Measurements from ENCODE around the gene RAD21L1. TPM values are rescaled to one million over a fixed set of nuclear protein-coding genes. Genes with fewer than 3 reads are reported as not detected.

The RAD21L1 gene
- polyA plus RNA-seq, 3 donors: 0.02 TPM; not detected in 2

DNA sequence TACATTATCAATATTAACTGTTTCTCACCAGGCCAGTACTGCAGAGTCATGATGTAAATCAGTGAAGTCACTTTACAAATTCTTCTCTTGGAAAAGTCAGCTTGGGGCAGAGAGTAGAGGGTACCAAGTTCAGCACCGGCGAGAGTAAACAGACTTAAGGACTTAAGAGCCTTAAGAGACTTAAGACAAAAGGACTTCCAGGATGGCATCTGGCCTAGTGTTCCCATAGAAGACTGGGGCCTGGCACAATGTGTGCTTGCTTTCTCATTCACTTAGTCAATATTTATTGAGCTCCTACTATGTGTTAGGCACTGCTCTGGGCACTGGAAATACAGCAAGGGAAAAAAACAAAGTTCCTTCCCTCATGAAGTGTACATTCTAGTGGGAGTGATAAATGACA, 38.9 kb downstream of the RAD21L1 start:
- WGBS, 3 donors: 64 to 93% (median 87%) methylated on average over 2 of the region's 2 CpGs
- no peak overlapping the region for H3K27ac ChIP-seq (ENCODE audit: low read depth, low read length)

- no peak overlapping the region for H3K27ac ChIP-seq (ENCODE audit: low read depth, low read length)
- 93 to 99% (median 95%) methylated on average over 4 of the region's 4 CpGs for WGBS, 3 donors
Measured at GRCh38 chr20:1265226-1265915, 39.5 kb downstream of the RAD21L1 start.

DNA sequence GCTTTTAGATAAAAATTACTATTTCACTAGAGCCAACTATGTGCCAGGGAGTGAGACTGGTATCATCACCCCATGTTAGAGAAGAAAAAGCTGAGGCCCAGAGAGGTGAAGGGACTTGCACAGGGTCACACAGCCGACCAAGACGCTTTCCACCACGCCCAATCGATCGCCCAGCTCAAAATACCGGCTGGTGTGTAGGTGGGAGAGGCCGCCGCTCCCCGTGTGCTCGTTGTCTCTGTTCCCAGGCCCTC, 40.0 kb downstream of the RAD21L1 start:
- H3K27ac ChIP-seq (ENCODE audit: low read depth, low read length): no peak overlapping the region
- whole genome bisulfite sequencing, 3 donors: 2 to 8% (median 8%) methylated on average over 10 of the region's 10 CpGs

- no peak within 1 kb of the TSS for H3K27ac ChIP-seq (ENCODE audit: low read depth, low read length)
- WGBS, 3 donors: 1% methylated on average over 43 to 61 of the region's 61 CpGs
Measured at GRCh38 chr20:1266167-1266973, 40.5 kb downstream of the RAD21L1 start, which contains the start of gene SNPH. Gene SNPH, plus strand, starts transcription at chr20:1266294. Its CDS starts 29,946 bp downstream, at chr20:1296240.

DNA sequence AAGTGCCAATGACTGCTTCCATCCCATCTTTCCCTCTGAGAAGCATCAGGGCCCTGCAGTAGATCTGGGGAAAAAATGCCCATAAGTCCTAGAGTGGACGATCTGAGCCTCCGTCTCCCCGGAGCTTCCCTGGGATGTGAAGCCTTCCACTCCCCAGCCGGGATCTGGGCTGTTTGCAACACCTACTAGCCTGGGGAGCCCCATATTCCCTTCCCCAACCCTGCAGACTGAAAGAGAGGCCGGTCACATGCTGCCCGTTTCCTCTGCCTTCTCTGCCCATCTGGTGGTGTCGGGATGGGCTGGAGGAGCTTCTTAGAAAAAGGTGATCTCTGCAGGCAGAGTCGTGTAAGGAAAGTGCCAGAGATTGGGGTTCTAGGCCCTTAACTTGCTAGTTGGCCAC, 41.3 kb downstream of the RAD21L1 start:
- H3K27ac ChIP-seq (ENCODE audit: low read depth, low read length): no peak overlapping the region
- 78 to 83% (median 83%) methylated on average over 8 of the region's 8 CpGs for WGBS, 3 donors

GRCh38 chr20:1267809-1268374, 42.0 kb downstream of the RAD21L1 start:
- H3K27ac ChIP-seq (ENCODE audit: low read depth, low read length): no peak overlapping the region
- 89 to 95% (median 92%) methylated on average over 3 of the region's 3 CpGs for WGBS, 3 donors

- 87 to 96% (median 92%) methylated on average over 8 of the region's 8 CpGs for WGBS, 3 donors
- H3K27ac ChIP-seq (ENCODE audit: low read depth, low read length): no peak overlapping the region
Measured at GRCh38 chr20:1269235-1269634, 43.4 kb downstream of the RAD21L1 start.

DNA sequence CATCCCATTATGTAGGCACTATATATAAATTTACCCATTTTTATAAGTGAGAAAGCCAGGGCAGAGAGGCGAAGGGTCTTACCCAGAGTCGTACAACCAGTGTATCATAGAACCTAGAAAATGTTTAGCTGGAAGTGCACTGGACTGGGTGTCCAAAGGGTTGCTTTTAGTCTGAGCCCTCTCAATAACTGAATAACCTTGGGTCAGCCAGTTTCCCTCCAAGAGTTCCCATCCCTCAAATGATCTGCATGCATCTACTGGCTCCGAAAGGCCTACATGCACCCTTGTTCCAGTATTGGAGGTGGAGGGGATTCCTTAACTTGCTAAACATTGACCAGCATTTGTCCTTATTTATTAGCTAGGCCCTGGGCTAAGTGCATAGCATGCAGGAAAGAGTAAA, 44.0 kb downstream of the RAD21L1 start:
- no peak overlapping the region for H3K27ac ChIP-seq (ENCODE audit: low read depth, low read length)
- 96 to 98% (median 98%) methylated on average over 3 of the region's 3 CpGs for WGBS, 3 donors

- 57 to 80% (median 63%) methylated on average over 6 of the region's 6 CpGs for WGBS, 3 donors
- no peak overlapping the region for H3K27ac ChIP-seq (ENCODE audit: low read depth, low read length)
Measured at GRCh38 chr20:1272368-1273100, 46.7 kb downstream of the RAD21L1 start.

- no peak overlapping the region for H3K27ac ChIP-seq (ENCODE audit: low read depth, low read length)
- 82 to 95% (median 88%) methylated on average over 2 of the region's 2 CpGs for WGBS, 3 donors
Measured at GRCh38 chr20:1273366-1273765, 47.5 kb downstream of the RAD21L1 start.

DNA sequence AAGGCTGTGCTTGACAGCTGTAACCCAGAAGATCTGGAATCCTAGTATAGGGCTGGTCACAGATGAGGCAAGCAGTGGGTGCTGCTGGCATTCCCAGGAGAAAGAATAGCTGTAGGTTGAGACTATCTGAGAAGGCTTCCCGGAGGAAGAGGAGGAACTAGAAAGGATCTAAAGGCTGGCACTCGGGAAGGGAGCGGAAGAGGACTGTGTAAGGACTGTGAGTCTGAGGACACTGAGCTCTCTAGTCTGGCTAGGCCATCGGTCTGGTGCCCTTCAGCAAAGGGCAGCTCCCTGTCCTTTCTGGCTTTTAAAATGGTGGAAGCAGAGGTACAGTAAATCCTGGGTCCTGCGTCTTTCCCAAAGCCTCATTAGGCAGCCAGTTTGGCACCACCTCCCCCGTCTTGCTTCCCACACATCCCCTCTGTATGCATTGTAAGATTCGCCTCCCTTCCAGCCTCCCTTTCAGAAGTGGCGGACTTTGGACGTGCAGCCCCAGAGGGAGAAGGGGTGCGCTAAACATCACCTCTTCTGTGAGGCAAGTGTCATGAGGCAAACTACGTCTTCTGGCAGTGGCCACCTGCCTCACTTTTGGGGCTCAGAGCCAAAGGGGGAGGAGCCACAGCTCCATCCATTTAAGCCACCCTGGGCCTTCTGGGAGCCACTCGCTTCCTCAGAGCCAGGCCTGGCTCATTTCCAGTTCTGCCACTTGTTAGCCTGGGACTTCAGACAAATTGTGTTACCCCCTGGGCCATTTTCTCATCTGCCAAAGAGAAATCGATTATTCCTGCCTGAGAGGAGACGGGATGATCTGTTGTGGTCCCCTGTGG, 48.9 kb downstream of the RAD21L1 start:
- 88% methylated on average over 14 of the region's 14 CpGs for WGBS, 3 donors
- no peak overlapping the region for H3K27ac ChIP-seq (ENCODE audit: low read depth, low read length)

DNA sequence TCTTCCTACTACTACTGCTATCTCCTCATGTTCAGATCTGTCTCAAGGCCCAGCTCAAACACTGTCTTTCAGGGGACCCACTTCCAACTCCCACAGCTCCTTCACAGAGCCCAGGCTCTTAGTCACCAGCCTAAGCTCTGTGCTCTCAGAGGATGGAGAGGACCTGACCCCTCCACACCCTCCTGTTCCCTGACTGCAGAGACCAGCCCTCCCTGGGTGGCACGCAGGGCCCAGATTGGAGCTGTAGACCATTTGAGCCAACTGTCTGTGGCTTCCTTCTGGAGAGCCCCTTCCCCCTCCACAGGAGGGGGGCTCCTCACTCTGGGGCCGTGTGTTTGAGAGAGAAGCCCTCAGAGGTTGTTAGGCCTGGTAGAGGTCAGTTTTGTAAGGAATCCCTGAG, 50.1 kb downstream of the RAD21L1 start:
- 77 to 88% (median 80%) methylated on average over 2 of the region's 2 CpGs for WGBS, 3 donors
- no peak overlapping the region for H3K27ac ChIP-seq (ENCODE audit: low read depth, low read length)

GRCh38 chr20:1277529-1278322, 51.9 kb downstream of the RAD21L1 start:
- 91 to 94% (median 93%) methylated on average over 8 of the region's 8 CpGs for WGBS, 3 donors
- no peak overlapping the region for H3K27ac ChIP-seq (ENCODE audit: low read depth, low read length)

DNA sequence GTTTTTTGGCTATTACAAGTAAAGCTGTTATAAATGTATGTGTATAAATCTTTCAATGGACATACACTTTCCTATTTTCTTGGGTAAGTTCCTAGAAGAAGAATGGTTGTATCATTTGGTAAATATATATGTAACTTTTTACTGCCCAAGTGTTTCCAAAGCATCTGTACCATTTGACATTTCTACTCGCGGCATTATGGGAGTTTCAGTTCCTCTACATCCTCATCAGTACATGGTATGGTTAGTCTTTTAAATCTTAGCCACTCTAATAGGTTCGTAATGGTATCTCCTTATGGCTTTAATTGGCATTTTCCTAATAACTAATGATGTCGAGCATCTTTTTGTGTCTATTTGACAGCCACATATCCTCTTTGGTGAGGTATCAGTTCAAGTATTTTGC, 53.1 kb downstream of the RAD21L1 start:
- H3K27ac ChIP-seq (ENCODE audit: low read depth, low read length): no peak overlapping the region
- WGBS, 3 donors: 91 to 95% (median 92%) methylated on average over 4 of the region's 4 CpGs

DNA sequence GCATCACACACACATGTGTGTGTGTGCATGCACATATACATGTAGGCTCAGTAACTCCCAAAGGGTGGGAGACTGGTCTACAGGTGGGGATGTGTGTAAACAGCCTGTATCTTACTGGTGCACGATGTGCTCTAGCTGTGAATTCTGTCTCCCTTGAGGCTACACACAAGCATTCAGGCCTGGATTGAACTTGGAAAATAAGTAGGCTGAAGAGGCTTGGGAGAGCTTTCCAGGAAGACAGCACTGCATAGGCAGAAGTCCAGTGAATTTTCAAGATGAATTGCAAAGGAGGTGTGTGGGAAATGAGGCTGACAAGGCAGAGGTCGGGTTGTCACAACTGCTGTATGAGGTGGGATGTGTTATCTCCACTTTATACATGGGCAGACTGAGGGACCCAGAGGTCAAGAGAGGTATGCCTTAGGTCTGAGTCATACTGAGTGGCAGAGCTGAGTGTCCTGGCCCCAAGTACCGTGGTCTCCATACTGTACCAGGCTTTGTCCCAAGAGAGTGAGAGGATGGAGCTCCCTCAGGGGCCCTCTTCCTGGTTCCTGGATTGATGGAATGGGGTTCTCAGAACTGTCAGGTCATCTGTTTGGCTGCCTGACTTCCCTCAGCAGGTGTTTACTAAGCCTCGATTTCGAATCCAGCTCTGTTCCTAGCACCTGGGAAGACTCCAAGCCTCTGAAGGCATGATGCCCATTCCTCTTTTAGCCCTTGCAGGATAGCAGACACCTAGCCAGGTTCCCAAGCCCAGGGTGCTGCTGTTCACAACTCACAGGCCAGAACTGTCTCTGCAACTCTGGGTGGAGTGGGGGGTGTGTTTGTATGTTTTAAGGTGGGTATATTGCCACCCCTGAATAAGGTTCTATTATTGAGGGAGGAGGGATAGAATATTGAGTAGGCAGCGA, 54.6 kb downstream of the RAD21L1 start:
- no peak overlapping the region for H3K27ac ChIP-seq (ENCODE audit: low read depth, low read length)
- WGBS, 3 donors: 60 to 82% (median 79%) methylated on average over 6 of the region's 6 CpGs

- H3K27ac ChIP-seq (ENCODE audit: low read depth, low read length): no peak overlapping the region
- 39 to 74% (median 73%) methylated on average over 7 of the region's 7 CpGs for WGBS, 3 donors
Measured at GRCh38 chr20:1281279-1282057, 55.6 kb downstream of the RAD21L1 start.

All from adipose tissue (tissue), 3 donors.